Neuronal stem cell (in vitro differentiated cells): ENCODE measurements around the gene LEPR.
"Not testable (repeated sequence)": the region's sequence is repeated elsewhere in the genome, so short reads cannot be mapped to it uniquely, and the experiment has no call there.

Source experiments
- DNase-seq: peaks from one replicate; pipeline ENCODE4 v3.0.0-alpha.2; 2013; ENCODE audit warnings: low spot score
- H2AFZ ChIP-seq: one replicate; pipeline ENCODE4 v1.6.1; 2013; ENCODE audit warnings: mild to moderate bottlenecking, low read length, inconsistent platforms
- H2AK5ac ChIP-seq: 2 replicates; pipeline ENCODE4 v1.6.1; 2013; ENCODE audit warnings: low read depth, mild to moderate bottlenecking, inconsistent platforms, low read length, moderate library complexity, mixed read lengths
- H2BK120ac ChIP-seq: 2 replicates; pipeline ENCODE4 v1.6.1; 2013; ENCODE audit warnings: low read depth, mild to moderate bottlenecking, inconsistent platforms, low read length, moderate library complexity, mixed read lengths
- H2BK12ac ChIP-seq: one replicate; pipeline ENCODE4 v1.6.1; 2013; ENCODE audit warnings: low read length, inconsistent platforms
- H2BK15ac ChIP-seq: 2 replicates; pipeline ENCODE4 v1.6.1; 2013; ENCODE audit warnings: mild to moderate bottlenecking, low read length, inconsistent platforms, mixed read lengths
- H2BK5ac ChIP-seq: one replicate; pipeline ENCODE4 v1.6.1; 2013; ENCODE audit warnings: inconsistent platforms, mild to moderate bottlenecking, low read length, moderate library complexity
- H3K14ac ChIP-seq: one replicate; pipeline ENCODE4 v1.6.1; 2013; ENCODE audit warnings: low read length, inconsistent platforms
- H3K18ac ChIP-seq: 2 replicates; pipeline ENCODE4 v1.6.1; 2013; ENCODE audit warnings: low read length, inconsistent platforms
- H3K23ac ChIP-seq: 2 replicates; pipeline ENCODE4 v1.6.1; 2013; ENCODE audit warnings: low read depth, mild to moderate bottlenecking, mixed read lengths, low read length, inconsistent platforms; ENCODE audit not compliant: poor library complexity
- H3K27ac ChIP-seq: replicated peaks from 3 replicates; pipeline ENCODE4 v1.5.1; 2013; ENCODE audit warnings: low read length, inconsistent platforms
- H3K27me3 ChIP-seq, 3 experiments: 2 replicates each; pipeline ENCODE4 v1.6.1; 2013; ENCODE audit warnings: low read length in 3 of 3, mild to moderate bottlenecking in 2 of 3, inconsistent platforms in 1 of 3, low read depth in 1 of 3, mixed read lengths in 1 of 3, moderate library complexity in 1 of 3; ENCODE audit not compliant: control insufficient read depth in 3 of 3, insufficient read depth in 3 of 3
- H3K36me3 ChIP-seq, 2 donors: replicated peaks in 1 of 2; 2 replicates each; pipeline ENCODE4 v1.6.1; 2013; ENCODE audit warnings: low read length in 2 of 2; ENCODE audit not compliant: control insufficient read depth in 2 of 2, insufficient read depth in 2 of 2
- H3K4ac ChIP-seq: 2 replicates; pipeline ENCODE4 v1.6.1; 2013; ENCODE audit warnings: inconsistent platforms, mild to moderate bottlenecking, low read length, moderate library complexity
- H3K4me1 ChIP-seq, 2 donors: 1 replicate in 1 of 2; 2 replicates in 1 of 2; pipeline ENCODE4 v1.6.1; 2013; ENCODE audit warnings: low read length in 2 of 2, low read depth in 1 of 2; ENCODE audit not compliant: control insufficient read depth in 2 of 2, insufficient read depth in 1 of 2
- H3K4me2 ChIP-seq: one replicate; pipeline ENCODE4 v1.6.1; 2013; ENCODE audit warnings: mild to moderate bottlenecking, low read length, inconsistent platforms; ENCODE audit not compliant: insufficient read depth, poor library complexity, severe bottlenecking
- H3K4me3 ChIP-seq, 2 donors: 2 replicates each; pipeline ENCODE4 v1.5.1; 2013; ENCODE audit warnings: low read length in 2 of 2, mild to moderate bottlenecking in 2 of 2, inconsistent platforms in 1 of 2, moderate library complexity in 1 of 2
- H3K79me1 ChIP-seq: one replicate; pipeline ENCODE4 v1.6.1; 2013; ENCODE audit warnings: low read depth, mild to moderate bottlenecking, inconsistent platforms, low read length, moderate library complexity
- H3K9ac ChIP-seq: one replicate; pipeline ENCODE4 v1.6.1; 2013; ENCODE audit warnings: mild to moderate bottlenecking, low read depth, low read length, inconsistent platforms; ENCODE audit not compliant: poor library complexity
- H3K9me3 ChIP-seq, 2 donors: replicated peaks in 1 of 2; 2 replicates each; pipeline versions ENCODE3 to v1.6.1; 2013; ENCODE audit warnings: low read length in 2 of 2, mild to moderate bottlenecking in 2 of 2, inconsistent platforms in 1 of 2, low read depth in 1 of 2, mixed read lengths in 1 of 2, moderate library complexity in 1 of 2; ENCODE audit not compliant: control insufficient read depth in 2 of 2, insufficient read depth in 1 of 2
- H4K8ac ChIP-seq: one replicate; pipeline ENCODE4 v1.6.1; 2013; ENCODE audit warnings: low read depth, mild to moderate bottlenecking, inconsistent platforms, low read length, moderate library complexity
- H4K91ac ChIP-seq: one replicate; pipeline ENCODE4 v1.6.1; 2013; ENCODE audit warnings: low read length, low read depth, mild to moderate bottlenecking, inconsistent platforms; ENCODE audit not compliant: poor library complexity
- WGBS, 2 donors: extraction: QIAGEN DNeasy Blood & Tissue Kit; methylation state at CpG; one replicate each; pipeline ENCODE4 v1.1.7; 2013; ENCODE audit warnings: missing lambda C conversion rate in 2 of 2, mixed read lengths in 1 of 2; ENCODE audit not compliant: insufficient read length in 2 of 2, insufficient replicate concordance in 1 of 2; ENCODE audit errors: extremely low coverage in 2 of 2; 5-methylcytosine and 5-hydroxymethylcytosine counted together

Gene LEPR

DNA sequence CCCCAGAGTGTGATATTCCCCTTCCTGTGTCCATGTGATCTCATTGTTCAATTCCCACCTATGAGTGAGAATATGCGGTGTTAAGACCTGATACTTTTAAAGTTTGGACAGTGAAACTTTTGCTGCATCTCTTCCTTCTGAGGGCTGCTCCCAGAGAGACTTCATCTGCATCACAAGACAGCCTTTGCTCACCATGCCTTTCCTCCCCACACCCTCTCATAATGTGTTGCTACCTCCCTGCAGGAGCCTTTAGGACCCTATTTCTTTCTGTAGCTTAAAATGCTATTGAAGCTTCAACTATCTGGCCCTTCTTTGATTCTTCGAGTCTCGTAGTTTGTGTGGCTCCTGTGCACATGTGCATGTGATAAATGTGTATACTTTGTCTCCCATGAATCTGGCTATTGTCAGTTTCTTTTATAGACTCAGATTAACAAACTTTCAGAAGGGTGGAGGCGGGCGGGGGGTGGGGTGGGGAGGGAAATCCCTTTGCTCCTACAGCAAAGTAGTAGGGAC lies 23.7 kb downstream of the LEPR start:
- Histone ChIP-seq H2AFZ (no peak overlapping the region), H2BK15ac (no peak overlapping the region), H3K4me3 (no peak overlapping the region), H3K14ac (no peak overlapping the region), H3K36me3 (no peaks in the 10 kb centered on the region), H3K27me3 (no peaks in the 10 kb centered on the region), H3K27ac (no peak overlapping the region), H2BK120ac (no peak overlapping the region), H3K18ac (no peak overlapping the region), H4K91ac (no peak overlapping the region), H3K79me1 (no peaks in the 10 kb centered on the region), H4K8ac (no peak overlapping the region), H3K4me2 (no peak overlapping the region), H2BK12ac (no peak overlapping the region), H3K9me3 (no peaks in the 10 kb centered on the region), H2BK5ac (no peak overlapping the region), H3K4me1 (no peaks in the 10 kb centered on the region), H3K9ac (no peak overlapping the region), H3K23ac (no peak overlapping the region), H3K4ac (no peak overlapping the region), H2AK5ac (no peak overlapping the region)
- DNase-seq: no peak
- WGBS, 2 donors: no CpG with 5 or more reads among the region's 5 CpGs

- no peaks in the 10 kb centered on the region for H3K27me3 ChIP-seq
- no peak overlapping the region for H3K9ac ChIP-seq
- no peaks in the 10 kb centered on the region for H3K4me1 ChIP-seq
- no peak overlapping the region for H2BK120ac ChIP-seq
- no peak for DNase-seq
- no peak overlapping the region for H3K4me2 ChIP-seq
- H4K8ac ChIP-seq: no peak overlapping the region
- H3K4ac ChIP-seq: no peak overlapping the region
- no peaks in the 10 kb centered on the region for H3K9me3 ChIP-seq
- H4K91ac ChIP-seq: no peak overlapping the region
- no peak overlapping the region for H3K4me3 ChIP-seq
- H3K14ac ChIP-seq: no peak overlapping the region
- no peak overlapping the region for H2AK5ac ChIP-seq
- H3K27ac ChIP-seq: no peak overlapping the region
- H2AFZ ChIP-seq: no peak overlapping the region
- no peaks in the 10 kb centered on the region for H3K36me3 ChIP-seq
- H3K23ac ChIP-seq: no peak overlapping the region
- no peak overlapping the region for H3K18ac ChIP-seq
- no peak overlapping the region for H2BK12ac ChIP-seq
- no peak overlapping the region for H2BK5ac ChIP-seq
- H2BK15ac ChIP-seq: no peak overlapping the region
- WGBS, 2 donors: no CpG with 5 or more reads among the region's 1 CpG
- no peaks in the 10 kb centered on the region for H3K79me1 ChIP-seq
Measured at GRCh38 chr1:65445837-65446236, 25.4 kb downstream of the LEPR start.

- H2BK120ac ChIP-seq: no peak overlapping the region
- H3K18ac ChIP-seq: no peak overlapping the region
- no peak for DNase-seq
- no peak overlapping the region for H4K91ac ChIP-seq
- peak overlapping the region in 1 of 2 donors; percentile 10 for H3K4me3 ChIP-seq
- no peaks in the 10 kb centered on the region for H3K27me3 ChIP-seq
- no peak overlapping the region for H2BK12ac ChIP-seq
- no peak overlapping the region for H2BK5ac ChIP-seq
- H2BK15ac ChIP-seq: no peak overlapping the region
- no CpG with 5 or more reads among the region's 4 CpGs for WGBS, 2 donors
- H4K8ac ChIP-seq: no peak overlapping the region
- H3K9ac ChIP-seq: no peak overlapping the region
- no peak overlapping the region for H3K23ac ChIP-seq
- no peak overlapping the region for H2AFZ ChIP-seq
- no peak overlapping the region for H3K27ac ChIP-seq
- H3K79me1 ChIP-seq: no peaks in the 10 kb centered on the region
- no peaks in the 10 kb centered on the region for H3K36me3 ChIP-seq
- H3K4me2 ChIP-seq: no peak overlapping the region
- no peaks in the 10 kb centered on the region for H3K4me1 ChIP-seq
- H3K4ac ChIP-seq: no peak overlapping the region
- H3K9me3 ChIP-seq: no peaks in the 10 kb centered on the region
- H3K14ac ChIP-seq: no peak overlapping the region
- peak overlapping the region; percentile 25 for H2AK5ac ChIP-seq
Measured at GRCh38 chr1:65449214-65449823, 28.9 kb downstream of the LEPR start.

DNA sequence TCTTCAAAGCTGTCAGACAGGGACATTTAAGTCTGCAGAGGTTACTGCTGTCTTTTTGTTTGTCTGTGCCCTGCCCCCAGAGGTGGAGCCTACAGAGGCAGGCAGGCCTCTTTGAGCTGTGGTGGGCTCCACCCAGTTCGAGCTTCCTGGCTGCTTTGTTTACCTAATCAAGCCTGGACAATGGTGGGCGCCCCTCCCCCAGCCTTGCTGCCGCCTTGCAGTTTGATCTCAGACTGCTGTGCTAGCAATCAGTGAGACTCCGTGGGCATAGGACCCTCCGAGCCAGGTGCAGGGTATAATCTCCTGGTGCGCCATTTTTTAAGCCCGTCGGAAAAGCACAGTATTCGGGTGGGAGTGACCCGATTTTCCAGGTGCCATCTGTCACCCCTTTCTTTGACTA lies 35.2 kb downstream of the LEPR start:
- not testable (repeated sequence) for H3K23ac ChIP-seq, H3K79me1 ChIP-seq, H2BK120ac ChIP-seq, H2BK5ac ChIP-seq, H2BK12ac ChIP-seq, H3K4me2 ChIP-seq, H3K4ac ChIP-seq, H3K27me3 ChIP-seq, DNase-seq, H2BK15ac ChIP-seq, H3K27ac ChIP-seq, H3K14ac ChIP-seq, H2AK5ac ChIP-seq, H3K4me1 ChIP-seq, H3K9ac ChIP-seq, H3K36me3 ChIP-seq, H3K9me3 ChIP-seq, H3K4me3 ChIP-seq, H3K18ac ChIP-seq, H2AFZ ChIP-seq, H4K8ac ChIP-seq, H4K91ac ChIP-seq
- WGBS, 2 donors: no CpG with 5 or more reads among the region's 10 CpGs
